PC-3 (cell line): ENCODE results near the gene BIRC5. TPM values are rescaled to one million over a fixed set of nuclear protein-coding genes. Genes with fewer than 3 reads are reported as not detected.

Experiments used
- ATAC-seq: fragments of 200-7000 bp; cut with Tn5 transposase; 2 replicates; pipeline ENCODE4 v1.9.1; 2020; ENCODE audit warnings: mild to moderate bottlenecking, moderate library complexity
- BruUV-seq: library from RNA; stranded (reverse); fragments of 400-500 nt; replicated peaks from 2 replicates; lab custom pipeline; 2021; lab: Mats Ljungman, UMichigan
- CTCF ChIA-PET: fragments of 300-600 bp; sonication (Branson Sonifier 250); formaldehyde crosslinking; loops from one replicate; lab custom pipeline; 2022; ENCODE audit warnings: antibody characterized with exemption; lab: Charles Lee
- POLR2A ChIA-PET: fragments of 300-600 bp; sonication (Branson Sonifier 250); formaldehyde crosslinking; loops from one replicate; lab custom pipeline; 2022; ENCODE audit warnings: antibody characterized with exemption; ENCODE audit not compliant: unreplicated experiment; lab: Charles Lee
- DNase-seq: peaks from one replicate; pipeline ENCODE4 v3.0.0-alpha.2; 2015
- H2AFZ ChIP-seq: fragments of 300-600 bp; sonication (generic); 2 replicates; pipeline ENCODE4 v1.6.0; 2016; ENCODE audit warnings: antibody characterized with exemption, low read length
- H3F3A ChIP-seq: fragments of 300-600 bp; sonication (generic); one replicate; pipeline ENCODE4 v1.6.0; 2017; ENCODE audit warnings: antibody characterized with exemption, low read length, control low read depth, mild to moderate bottlenecking; ENCODE audit not compliant: unreplicated experiment
- H3K27ac ChIP-seq: fragments of 300-600 bp; sonication (generic); 2 replicates; pipeline ENCODE4 v1.5.1; 2016; ENCODE audit warnings: mild to moderate bottlenecking, low read length
- H3K27me3 ChIP-seq: fragments of 300-600 bp; sonication (generic); 2 replicates; pipeline ENCODE4 v1.6.1; 2016; ENCODE audit warnings: low read length, mixed read lengths
- H3K36me3 ChIP-seq: fragments of 300-600 bp; sonication (generic); 2 replicates; pipeline ENCODE4 v1.6.1; 2016; ENCODE audit warnings: low read depth, mixed run types, low read length, mixed read lengths
- H3K4me1 ChIP-seq: fragments of 300-600 bp; sonication (generic); 2 replicates; pipeline ENCODE4 v1.5.1; 2016; ENCODE audit warnings: low read length; ENCODE audit not compliant: insufficient read depth
- H3K4me2 ChIP-seq: fragments of 300-600 bp; sonication (generic); 2 replicates; pipeline ENCODE4 v1.6.0; 2016; ENCODE audit warnings: low read length
- H3K4me3 ChIP-seq: fragments of 300-600 bp; sonication (generic); 2 replicates; pipeline ENCODE4 v1.5.1; 2016; ENCODE audit warnings: mild to moderate bottlenecking, low read length, mixed read lengths
- H3K79me2 ChIP-seq: fragments of 300-600 bp; sonication (generic); 2 replicates; pipeline ENCODE4 v1.6.1; 2017; ENCODE audit warnings: low read length, mixed read lengths
- H3K9ac ChIP-seq: fragments of 300-600 bp; sonication (generic); 2 replicates; pipeline ENCODE4 v1.6.0; 2016; ENCODE audit warnings: mild to moderate bottlenecking, low read length
- H3K9me2 ChIP-seq: fragments of 300-600 bp; sonication (generic); replicated peaks from 2 replicates; pipeline ENCODE4 v1.6.1; 2016; ENCODE audit warnings: mixed run types, low read length, mixed read lengths
- H3K9me3 ChIP-seq: fragments of 300-600 bp; sonication (generic); 2 replicates; pipeline ENCODE4 v1.6.1; 2016; ENCODE audit warnings: low read length, mixed read lengths
- H4K20me1 ChIP-seq: fragments of 300-600 bp; sonication (generic); 2 replicates; pipeline ENCODE4 v1.6.1; 2016; ENCODE audit warnings: low read length, mixed read lengths
- EZH2 ChIP-seq: fragments of 300-600 bp; sonication (generic); IDR thresholded peaks from one replicate; pipeline ENCODE4 v1.6.1; 2017; ENCODE audit warnings: antibody characterized with exemption, mild to moderate bottlenecking, low read length; ENCODE audit not compliant: unreplicated experiment
- EZH2phosphoT487 ChIP-seq: fragments of 300-600 bp; sonication (generic); IDR thresholded peaks from 2 replicates; pipeline ENCODE4 v1.6.1; 2018; ENCODE audit warnings: mild to moderate bottlenecking, antibody characterized with exemption, low read length, borderline replicate concordance
- intact Hi-C: fragments of 100-400 bp; cut with micrococcal nuclease; formaldehyde crosslinking; loops from 2 replicates; pipeline ENCODE4 v1.9.0; 2023
- total RNA-seq: library from RNA; depleted of rRNA; stranded (reverse); fragments of >200 nt; gene quantifications from 2 replicates; pipeline ENCODE4 v1.2.3, GENCODE V29; 2014
- TF ChIP-seq, protein P1 (sequence below): fragments of 300-600 bp; sonication (generic); conservative IDR thresholded peaks from 2 replicates; pipeline ENCODE4 v1.5.1; 2017; ENCODE audit warnings: antibody characterized with exemption, low read depth, mild to moderate bottlenecking, low read length

BIRC5 gene
- total RNA-seq, 1 experiment from 2014 or later, result 304 TPM

DNA sequence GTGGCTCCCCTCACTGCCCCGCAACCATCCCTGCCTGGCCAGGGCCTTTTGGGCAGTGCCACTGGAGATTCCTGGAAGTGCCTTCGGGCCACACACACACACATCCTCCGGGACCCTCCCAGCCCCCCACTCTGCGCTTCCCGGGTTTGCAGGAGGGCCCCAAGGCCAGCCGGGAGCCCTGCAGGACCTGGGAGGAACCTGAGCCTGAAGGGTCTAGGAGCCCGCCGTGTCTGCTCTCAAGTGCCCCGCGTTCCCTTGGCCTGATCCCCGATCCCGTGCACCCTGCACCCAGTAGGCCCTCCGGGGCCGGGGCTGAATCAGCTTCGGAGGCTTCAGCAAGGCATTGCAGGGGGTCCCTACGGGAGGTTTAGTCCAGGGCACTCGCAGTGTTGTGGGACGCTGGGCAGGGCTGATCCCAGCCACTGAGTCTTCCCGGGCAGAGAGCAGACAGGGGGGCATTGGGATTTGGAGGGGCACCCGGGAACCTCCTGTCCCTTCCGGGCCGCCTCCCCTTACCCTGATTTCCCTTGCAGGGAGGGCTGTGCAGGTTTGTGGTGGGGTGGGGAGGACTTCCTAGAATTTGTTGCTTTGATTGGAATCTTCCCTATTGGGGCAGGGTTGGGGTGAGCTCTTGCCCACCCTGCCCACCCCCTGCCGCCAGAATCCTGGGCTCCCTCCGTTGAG lies 54.3 kb downstream of the BIRC5 start:
- intact Hi-C loops, result no loop called here
- CTCF ChIA-PET, result no interaction called here
- no peaks in the 10 kb centered on the region for H3K79me2 ChIP-seq
- no peak overlapping the region for H2AFZ ChIP-seq
- H3K4me1 ChIP-seq, result peaks cover 6% of the 10 kb centered on the region; the same call in 1 of the 2 replicates
- no peak overlapping the region for H3K27ac ChIP-seq
- no peak overlapping the region for H3K4me3 ChIP-seq
- BruUV-seq, result no TSS peak
- no peaks in the 10 kb centered on the region for H4K20me1 ChIP-seq
- no peak for DNase-seq
- H3K9me3 ChIP-seq, result no peaks in the 10 kb centered on the region
- H3K9ac ChIP-seq, result no peak overlapping the region
- TF ChIP-seq, protein P1, sequence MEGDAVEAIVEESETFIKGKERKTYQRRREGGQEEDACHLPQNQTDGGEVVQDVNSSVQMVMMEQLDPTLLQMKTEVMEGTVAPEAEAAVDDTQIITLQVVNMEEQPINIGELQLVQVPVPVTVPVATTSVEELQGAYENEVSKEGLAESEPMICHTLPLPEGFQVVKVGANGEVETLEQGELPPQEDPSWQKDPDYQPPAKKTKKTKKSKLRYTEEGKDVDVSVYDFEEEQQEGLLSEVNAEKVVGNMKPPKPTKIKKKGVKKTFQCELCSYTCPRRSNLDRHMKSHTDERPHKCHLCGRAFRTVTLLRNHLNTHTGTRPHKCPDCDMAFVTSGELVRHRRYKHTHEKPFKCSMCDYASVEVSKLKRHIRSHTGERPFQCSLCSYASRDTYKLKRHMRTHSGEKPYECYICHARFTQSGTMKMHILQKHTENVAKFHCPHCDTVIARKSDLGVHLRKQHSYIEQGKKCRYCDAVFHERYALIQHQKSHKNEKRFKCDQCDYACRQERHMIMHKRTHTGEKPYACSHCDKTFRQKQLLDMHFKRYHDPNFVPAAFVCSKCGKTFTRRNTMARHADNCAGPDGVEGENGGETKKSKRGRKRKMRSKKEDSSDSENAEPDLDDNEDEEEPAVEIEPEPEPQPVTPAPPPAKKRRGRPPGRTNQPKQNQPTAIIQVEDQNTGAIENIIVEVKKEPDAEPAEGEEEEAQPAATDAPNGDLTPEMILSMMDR, result no peak
- no peak for TF ChIP-seq EZH2phosphoT487
- TF ChIP-seq EZH2, result no peak
- POLR2A ChIA-PET, result no interaction called here
- no peaks in the 10 kb centered on the region for H3K36me3 ChIP-seq
- H3K27me3 ChIP-seq, result 0 out of 2 replicates have a peak, but pooled peaks cover 4% of the 10 kb centered on the region
- no peaks in the 10 kb centered on the region for H3K9me2 ChIP-seq
- H3F3A ChIP-seq, result no peaks in the 10 kb centered on the region
- no peak for ATAC-seq
- H3K4me2 ChIP-seq, result no peak overlapping the region

DNA sequence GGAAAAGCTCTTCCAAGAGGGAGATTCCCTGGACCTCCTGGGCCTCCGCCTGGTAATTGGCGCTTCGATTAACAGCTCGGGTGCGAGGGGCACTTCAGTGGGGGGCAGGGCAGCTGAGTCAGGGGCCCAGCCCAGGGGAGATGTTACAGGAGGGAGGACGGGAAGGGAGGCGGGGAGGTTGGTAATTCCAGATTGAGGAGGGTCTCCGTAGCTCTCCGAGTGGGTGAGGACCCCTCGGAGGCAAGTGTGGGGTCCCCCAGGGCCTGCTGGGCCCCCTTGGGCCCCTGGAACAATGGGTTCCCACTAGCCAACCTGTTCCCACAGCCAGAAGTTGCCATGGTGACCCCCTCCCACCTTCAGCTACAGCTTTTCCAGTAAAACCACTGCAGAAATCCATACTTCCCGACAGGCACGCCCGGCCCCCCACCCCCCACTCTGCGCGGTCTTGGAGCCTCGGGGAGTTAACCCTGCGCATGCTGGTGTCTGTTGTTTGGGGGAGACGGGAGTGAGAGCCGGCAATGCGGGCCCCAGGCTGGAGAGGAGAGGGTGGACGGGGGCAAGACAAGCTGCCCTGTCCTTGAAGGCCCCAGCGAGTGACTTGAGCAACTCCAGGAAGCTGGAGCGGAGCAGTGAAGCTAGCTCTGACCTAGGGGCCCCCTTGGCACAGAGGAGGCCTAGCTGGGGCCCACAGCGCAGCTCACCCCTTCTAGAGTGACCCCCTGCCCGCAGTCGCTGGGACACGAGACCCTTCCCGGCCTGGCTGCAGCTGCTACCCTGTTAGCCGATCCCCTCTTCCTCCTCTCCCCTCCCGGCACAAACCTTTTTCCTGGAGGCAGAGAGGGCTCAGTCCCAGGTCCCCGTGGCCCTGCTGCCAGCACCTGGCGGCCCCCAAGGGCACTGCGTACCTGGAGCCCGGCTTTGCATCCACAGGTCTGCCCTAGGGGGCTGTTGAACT lies 55.2 kb downstream of the BIRC5 start:
- H3K4me2 ChIP-seq, result no peak overlapping the region

More for the DNA sequence above, 55.2 kb downstream of the BIRC5 start:
- ATAC-seq (no peak), DNase-seq (no peak)
- Histone ChIP-seq H3K9me3 (no peaks in the 10 kb centered on the region), H3K36me3 (no peaks in the 10 kb centered on the region), H3K27ac (no peak overlapping the region), H2AFZ (no peak overlapping the region), H3K4me3 (no peak overlapping the region), H3K27me3 (0 out of 2 replicates have a peak, but pooled peaks cover 4% of the 10 kb centered on the region), H3K9me2 (no peaks in the 10 kb centered on the region), H4K20me1 (no peaks in the 10 kb centered on the region), H3K79me2 (no peaks in the 10 kb centered on the region), H3K9ac (no peak overlapping the region), H3K4me1 (peaks cover 6% of the 10 kb centered on the region; the same call in 1 of the 2 replicates), H3F3A (no peaks in the 10 kb centered on the region)
- BruUV-seq, result no TSS peak
- ChIA-PET CTCF (no interaction called here), POLR2A (no interaction called here)
- intact Hi-C loops, result no loop called here
- TF ChIP-seq, protein P1, result no peak
- no peak for TF ChIP-seq EZH2
